Measurements from ENCODE around the gene GTF2IRD1.
A peak's percentile ranks its signal among the peaks of the same experiment; 100 is the strongest.

Gene GTF2IRD1

GRCh38 chr7:74606909-74607510, 153.3 kb downstream of the GTF2IRD1 start:
- TF ChIP-seq, protein P1, sequence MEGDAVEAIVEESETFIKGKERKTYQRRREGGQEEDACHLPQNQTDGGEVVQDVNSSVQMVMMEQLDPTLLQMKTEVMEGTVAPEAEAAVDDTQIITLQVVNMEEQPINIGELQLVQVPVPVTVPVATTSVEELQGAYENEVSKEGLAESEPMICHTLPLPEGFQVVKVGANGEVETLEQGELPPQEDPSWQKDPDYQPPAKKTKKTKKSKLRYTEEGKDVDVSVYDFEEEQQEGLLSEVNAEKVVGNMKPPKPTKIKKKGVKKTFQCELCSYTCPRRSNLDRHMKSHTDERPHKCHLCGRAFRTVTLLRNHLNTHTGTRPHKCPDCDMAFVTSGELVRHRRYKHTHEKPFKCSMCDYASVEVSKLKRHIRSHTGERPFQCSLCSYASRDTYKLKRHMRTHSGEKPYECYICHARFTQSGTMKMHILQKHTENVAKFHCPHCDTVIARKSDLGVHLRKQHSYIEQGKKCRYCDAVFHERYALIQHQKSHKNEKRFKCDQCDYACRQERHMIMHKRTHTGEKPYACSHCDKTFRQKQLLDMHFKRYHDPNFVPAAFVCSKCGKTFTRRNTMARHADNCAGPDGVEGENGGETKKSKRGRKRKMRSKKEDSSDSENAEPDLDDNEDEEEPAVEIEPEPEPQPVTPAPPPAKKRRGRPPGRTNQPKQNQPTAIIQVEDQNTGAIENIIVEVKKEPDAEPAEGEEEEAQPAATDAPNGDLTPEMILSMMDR (IDR thresholded peaks at IDR 0.05; ENCODE audit: low read depth, low read length, missing control alignments), result no peak
- DNase-seq (ENCODE audit: low read depth), result no peak
- H3K4me3 ChIP-seq (ENCODE audit: low read depth, low read length), result peak overlapping the region; percentile 55

DNA sequence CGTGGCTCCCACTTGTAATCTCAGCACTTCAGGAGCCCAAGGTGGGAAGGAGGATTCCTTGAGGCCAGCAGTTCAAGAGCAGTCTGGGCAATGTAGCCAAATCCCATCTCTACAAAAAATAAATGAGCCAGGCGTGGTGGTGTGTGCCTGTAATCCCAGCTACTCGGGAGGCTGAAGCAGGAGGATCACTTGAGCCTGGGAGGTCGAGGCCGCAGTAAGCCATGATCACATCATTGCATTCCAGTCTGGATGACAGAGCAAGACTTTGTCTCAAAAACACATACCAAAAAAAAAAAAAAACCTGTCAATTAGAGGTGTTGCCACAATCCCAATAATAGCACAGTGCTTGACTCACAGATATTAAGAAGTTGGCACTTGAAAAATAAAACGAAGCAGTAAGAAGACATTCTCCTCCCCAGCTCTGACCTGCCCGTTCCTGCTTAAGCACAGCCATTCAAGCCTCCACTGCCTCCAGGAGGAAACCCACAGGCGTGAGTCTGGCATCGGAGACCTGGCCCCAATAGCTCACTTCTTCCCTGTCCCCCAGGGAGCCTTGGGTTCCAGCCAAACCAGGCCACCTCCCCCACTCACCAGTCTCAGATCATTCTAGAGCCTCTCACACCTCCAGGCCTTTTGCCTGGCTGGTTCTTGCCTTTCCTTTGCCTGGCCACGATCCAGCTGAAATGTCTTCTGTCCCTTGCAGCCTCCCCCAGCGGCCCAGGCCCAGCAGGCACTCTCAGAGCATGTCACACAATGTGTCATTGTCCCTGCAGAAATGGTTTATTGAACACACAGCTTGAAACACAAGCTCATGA, 158.5 kb downstream of the GTF2IRD1 start:
- TF ChIP-seq, protein P1 (IDR thresholded peaks at IDR 0.05; ENCODE audit: low read depth, low read length, missing control alignments), result no peak
- H3K4me3 ChIP-seq (ENCODE audit: low read depth, low read length), result no peak overlapping the region
- no peak for DNase-seq (ENCODE audit: low read depth)

DNA sequence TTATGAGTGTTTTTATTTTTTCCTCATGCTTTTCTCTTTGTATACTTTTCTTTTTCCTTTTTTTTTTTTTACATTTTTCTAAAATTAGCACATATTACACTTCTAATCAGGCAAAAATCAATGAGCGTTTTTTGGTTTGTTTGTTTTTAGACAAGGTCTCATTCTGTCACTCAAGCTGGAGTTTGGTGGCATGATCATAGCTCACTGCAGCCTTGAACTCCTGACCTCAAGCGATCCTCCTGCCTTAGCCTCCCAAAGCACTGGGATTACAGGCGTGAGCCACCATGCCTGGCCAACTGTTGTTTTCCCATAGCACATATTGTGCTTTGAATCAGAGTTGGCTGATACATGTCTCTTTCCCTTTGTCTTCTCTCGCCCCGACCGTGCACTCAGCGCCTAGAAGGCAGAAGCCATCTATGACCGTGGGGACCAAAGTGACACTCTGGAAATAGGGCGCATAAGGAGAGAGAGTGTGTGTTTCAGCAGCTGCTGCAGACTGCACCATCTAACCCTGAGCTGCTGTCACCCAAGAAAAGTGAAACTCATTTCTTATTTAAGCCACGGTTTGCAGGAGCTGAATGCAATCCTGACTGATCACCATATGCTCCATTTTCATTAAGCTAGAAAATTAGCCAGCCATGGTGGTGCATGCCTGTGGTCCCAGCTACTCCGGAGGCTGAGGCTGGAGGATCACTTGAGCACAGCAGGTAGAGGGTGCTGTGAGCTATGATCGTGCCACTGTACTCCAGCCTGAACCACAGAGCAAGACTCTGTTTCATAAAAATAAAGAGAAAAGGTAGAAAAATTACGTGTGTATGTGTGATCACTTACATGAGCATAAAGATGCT, 162.5 kb downstream of the GTF2IRD1 start:
- no peak overlapping the region for H3K4me3 ChIP-seq (ENCODE audit: low read depth, low read length)
- TF ChIP-seq, protein P1 (IDR thresholded peaks at IDR 0.05; ENCODE audit: low read depth, low read length, missing control alignments), result peak; percentile 10
- DNase-seq (ENCODE audit: low read depth), result no peak

GRCh38 chr7:74617180-74617744, 163.6 kb downstream of the GTF2IRD1 start:
- DNase-seq (ENCODE audit: low read depth), result no peak
- TF ChIP-seq, protein P1 (IDR thresholded peaks at IDR 0.05; ENCODE audit: low read depth, low read length, missing control alignments), result no peak
- no peak overlapping the region for H3K4me3 ChIP-seq (ENCODE audit: low read depth, low read length)

GRCh38 chr7:74619235-74619860, 165.6 kb downstream of the GTF2IRD1 start:
- no peak overlapping the region for H3K4me3 ChIP-seq (ENCODE audit: low read depth, low read length)
- TF ChIP-seq, protein P1 (IDR thresholded peaks at IDR 0.05; ENCODE audit: low read depth, low read length, missing control alignments), result no peak
- no peak for DNase-seq (ENCODE audit: low read depth)

GRCh38 chr7:74622228-74622749, 168.6 kb downstream of the GTF2IRD1 start:
- no peak overlapping the region for H3K4me3 ChIP-seq (ENCODE audit: low read depth, low read length)
- no peak for DNase-seq (ENCODE audit: low read depth)
- TF ChIP-seq, protein P1 (IDR thresholded peaks at IDR 0.05; ENCODE audit: low read depth, low read length, missing control alignments), result no peak

Data from GM12864 (cell line).